HCT116 (cell line): ENCODE results near the gene SLC40A1. TPM values are rescaled to one million over a fixed set of nuclear protein-coding genes. Genes with fewer than 3 reads are reported as not detected.

Source experiments
- ATAC-seq: fragments of 200-7000 bp; cut with Tn5 transposase; 2 replicates; pipeline ENCODE4 v1.9.1; 2020; ENCODE audit warnings: mild to moderate bottlenecking, moderate library complexity
- BruUV-seq: library from RNA; stranded (reverse); fragments of 400-500 nt; replicated peaks from 2 replicates; lab custom pipeline; 2021; lab: Mats Ljungman, UMichigan
- CTCF ChIA-PET: fragments of 300-600 bp; sonication (Branson Sonifier 250); formaldehyde crosslinking; loops from one replicate; lab custom pipeline; 2021; ENCODE audit warnings: antibody characterized with exemption; lab: Charles Lee
- POLR2A ChIA-PET: fragments of 300-600, 350-600 bp; sonication (Branson Sonifier 250); formaldehyde crosslinking; loops from one replicate; lab custom pipeline; 2021; ENCODE audit warnings: antibody characterized with exemption; lab: Charles Lee
- RAD21 ChIA-PET, 2 experiments: fragments of 300-600 bp; sonication (Branson Sonifier 250); formaldehyde crosslinking; loops; one replicate each; lab custom pipeline; 2023; ENCODE audit warnings: low total read pairs in 2 of 2; ENCODE audit not compliant: uncharacterized antibody in 2 of 2, unreplicated experiment in 2 of 2, low non-redundant PET in 1 of 2; lab: Charles Lee
- DNase-seq: peaks from one replicate; pipeline ENCODE4 v3.0.0-alpha.2; 2010; ENCODE audit warnings: low read depth, low spot score
- H2AFZ ChIP-seq: fragments of 200-600 bp; shearing (Covaris generic), sonication (generic); 2 replicates; pipeline ENCODE4 v1.6.1; 2017; ENCODE audit warnings: low read depth, mixed run types, mixed read lengths, antibody characterized with exemption, low read length; ENCODE audit not compliant: poor library complexity, severe bottlenecking
- H3K27ac ChIP-seq: 2 replicates; pipeline ENCODE4 v1.5.1; 2012; ENCODE audit warnings: low read depth, low read length
- H3K27me3 ChIP-seq: fragments of 200-600 bp; sonication (generic); 2 replicates; pipeline ENCODE4 v1.6.1; 2016; ENCODE audit warnings: mixed run types, low read length, mixed read lengths; ENCODE audit not compliant: insufficient read depth
- H3K36me3 ChIP-seq, 2 experiments: fragments of 200-500 bp in 1 of 2; fragments of 200-600 bp in 1 of 2; sonication (Bioruptor generic) in 1 of 2; sonication (generic) in 1 of 2; 2 replicates each; pipeline versions ENCODE4 v1.5.1 to v1.6.1; 2014 to 2016; ENCODE audit warnings: low read length in 2 of 2, inconsistent platforms in 1 of 2, mixed read lengths in 1 of 2, mixed run types in 1 of 2; ENCODE audit not compliant: insufficient read depth in 2 of 2, control insufficient read depth in 1 of 2
- H3K4me1 ChIP-seq, 2 experiments: fragments of 200-600 bp in 1 of 2; sonication (generic) in 1 of 2; 2 replicates each; pipeline versions ENCODE4 v1.5.1 to v1.6.1; 2012 to 2017; ENCODE audit warnings: low read length in 2 of 2, inconsistent platforms in 1 of 2, mild to moderate bottlenecking in 1 of 2, mixed read lengths in 1 of 2, mixed run types in 1 of 2, moderate library complexity in 1 of 2; ENCODE audit not compliant: insufficient read depth in 2 of 2, control insufficient read depth in 1 of 2
- H3K4me2 ChIP-seq: fragments of 200-600 bp; sonication (generic); 2 replicates; pipeline ENCODE4 v1.6.1; 2017; ENCODE audit warnings: mixed run types, low read length, mixed read lengths
- H3K4me3 ChIP-seq, 2 experiments: fragments of 200-600 bp in 1 of 2; sonication (generic) in 1 of 2; replicated peaks in 1 of 2; 2 replicates each; pipeline ENCODE4 v1.5.1; 2011 to 2016; ENCODE audit warnings: low read length in 2 of 2, control low read depth in 1 of 2, low read depth in 1 of 2, mild to moderate bottlenecking in 1 of 2, mixed read lengths in 1 of 2, mixed run types in 1 of 2
- H3K79me2 ChIP-seq: fragments of 200-600 bp; sonication (generic); 2 replicates; pipeline ENCODE4 v1.6.1; 2017; ENCODE audit warnings: mild to moderate bottlenecking, mixed run types, low read length, moderate library complexity, mixed read lengths; ENCODE audit not compliant: insufficient read depth
- H3K9ac ChIP-seq: fragments of 200-600 bp; sonication (generic); 2 replicates; pipeline ENCODE4 v1.6.1; 2016; ENCODE audit warnings: low read length, mixed read lengths
- H3K9me2 ChIP-seq: fragments of 200-600 bp; sonication (generic), shearing (Covaris generic); 2 replicates; pipeline ENCODE4 v1.6.1; 2017; ENCODE audit warnings: mixed run types, mild to moderate bottlenecking, moderate library complexity; ENCODE audit not compliant: insufficient read depth
- H3K9me3 ChIP-seq, 2 experiments: fragments of 200-500 bp in 1 of 2; fragments of 200-600 bp in 1 of 2; sonication (Bioruptor generic) in 1 of 2; sonication (generic) in 1 of 2; 2 replicates each; pipeline ENCODE4 v1.6.1; 2014 to 2017; ENCODE audit warnings: low read length in 2 of 2, mixed read lengths in 2 of 2, inconsistent platforms in 1 of 2, low read depth in 1 of 2, mild to moderate bottlenecking in 1 of 2, mixed run types in 1 of 2, moderate library complexity in 1 of 2; ENCODE audit not compliant: control insufficient read depth in 1 of 2, insufficient read depth in 1 of 2
- H4K20me1 ChIP-seq: fragments of 200-600 bp; sonication (generic), shearing (Covaris generic); 2 replicates; pipeline ENCODE4 v1.6.1; 2017; ENCODE audit warnings: mixed run types, mild to moderate bottlenecking, moderate library complexity; ENCODE audit not compliant: insufficient read depth
- CEBPB ChIP-seq: IDR thresholded peaks from 2 replicates; pipeline ENCODE4 v1.6.1; 2012; ENCODE audit warnings: low read depth
- EGR1 ChIP-seq: IDR thresholded peaks from 2 replicates; pipeline ENCODE4 v1.6.1; 2012; ENCODE audit warnings: low read depth
- ELF1 ChIP-seq: IDR thresholded peaks from 2 replicates; pipeline ENCODE4 v1.6.1; 2012; ENCODE audit warnings: low read depth, borderline replicate concordance
- EZH2 ChIP-seq: fragments of 200-600 bp; sonication (generic); IDR thresholded peaks from 2 replicates; pipeline ENCODE4 v1.6.1; 2017; ENCODE audit warnings: antibody characterized with exemption, mixed run types
- JUND ChIP-seq: IDR thresholded peaks from 2 replicates; pipeline ENCODE4 v1.6.1; 2012
- POLR2A ChIP-seq: IDR thresholded peaks from 2 replicates; pipeline ENCODE4 v1.7.0; 2011; ENCODE audit warnings: borderline replicate concordance; ENCODE audit not compliant: insufficient read depth, insufficient read length; ENCODE audit errors: extremely low read depth
- POLR2AphosphoS5 ChIP-seq: IDR thresholded peaks from 2 replicates; pipeline ENCODE4 v1.6.1; 2011; ENCODE audit warnings: mild to moderate bottlenecking, low read depth, low read length, moderate library complexity
- SIN3A ChIP-seq: IDR thresholded peaks from 2 replicates; pipeline ENCODE4 v1.6.1; 2012; ENCODE audit warnings: low read depth
- SP1 ChIP-seq: IDR thresholded peaks from 2 replicates; pipeline ENCODE4 v1.6.1; 2012; ENCODE audit warnings: low read depth
- TCF7L2 ChIP-seq: IDR thresholded peaks from 2 replicates; pipeline ENCODE4 v1.7.0; 2011; ENCODE audit warnings: borderline replicate concordance, inconsistent platforms; ENCODE audit not compliant: insufficient read depth, insufficient read length; ENCODE audit errors: extremely low read depth
- YY1 ChIP-seq: IDR thresholded peaks from 2 replicates; pipeline ENCODE4 v1.6.1; 2011; ENCODE audit warnings: low read length, low read depth, moderate library complexity, mild to moderate bottlenecking; ENCODE audit not compliant: insufficient replicate concordance; ENCODE audit errors: extremely low read depth
- intact Hi-C: fragments of 100-400 bp; cut with micrococcal nuclease; formaldehyde crosslinking; loops from 2 replicates; pipeline ENCODE4 v1.10.0; 2022
- total RNA-seq: library from RNA; stranded (reverse); gene quantifications from one replicate; pipeline ENCODE4 v1.2.1, GENCODE V29; 2021; ENCODE audit not compliant: unreplicated experiment
- TF ChIP-seq, protein P1 (sequence below): IDR thresholded peaks from 2 replicates; pipeline ENCODE4 v1.6.1; 2011; ENCODE audit warnings: mild to moderate bottlenecking, low read length, moderate library complexity; ENCODE audit not compliant: insufficient replicate concordance; ENCODE audit errors: extremely low read depth
- TF ChIP-seq, protein P2 (sequence below): IDR thresholded peaks from 2 replicates; pipeline ENCODE4 v1.6.1; 2012
- TF ChIP-seq, protein P3 (sequence below): IDR thresholded peaks from 2 replicates; pipeline ENCODE4 v1.6.1; 2012; ENCODE audit warnings: low read depth

The SLC40A1 gene
- total RNA-seq, 1 experiment from 2014 or later: 1.5 TPM

DNA sequence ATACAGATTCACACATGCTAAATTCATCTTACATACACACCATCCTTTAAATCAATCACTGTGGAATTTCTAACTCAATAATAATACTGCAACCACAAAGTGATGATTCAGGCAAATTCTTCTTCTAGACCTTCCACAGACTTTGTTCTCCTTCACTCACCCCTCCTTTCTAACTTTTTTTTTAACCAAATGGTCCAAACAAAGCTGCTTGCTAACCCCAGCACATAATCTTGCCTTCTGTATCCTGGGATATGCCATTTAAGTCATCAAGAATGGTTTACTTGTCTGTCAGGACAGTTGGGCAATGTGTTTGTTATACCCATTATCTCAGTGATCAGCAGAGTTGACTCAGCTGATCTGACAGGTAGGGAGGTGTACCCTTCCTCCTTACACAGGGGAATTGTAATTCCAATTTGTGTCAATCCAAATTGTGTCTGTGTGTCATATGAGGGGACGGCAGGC lies 10.0 kb downstream of the SLC40A1 start:
- RAD21 ChIA-PET: no interaction called here
- Histone ChIP-seq H3K9ac (no peak overlapping the region), H3K27ac (no peak overlapping the region), H3K79me2 (no peaks in the 10 kb centered on the region), H3K27me3 (no peaks in the 10 kb centered on the region), H3K4me3 (no peak overlapping the region), H3K4me2 (no peak overlapping the region), H3K9me3 (no peaks in the 10 kb centered on the region), H3K4me1 (no peaks in the 10 kb centered on the region), H3K9me2 (no peaks in the 10 kb centered on the region), H2AFZ (no peak overlapping the region), H4K20me1 (no peaks in the 10 kb centered on the region), H3K36me3 (no peaks in the 10 kb centered on the region)
- ATAC-seq (no peak), DNase-seq (no peak)
- CTCF ChIA-PET: no interaction called here
- TF ChIP-seq EZH2: no peak
- TF ChIP-seq, protein P1, sequence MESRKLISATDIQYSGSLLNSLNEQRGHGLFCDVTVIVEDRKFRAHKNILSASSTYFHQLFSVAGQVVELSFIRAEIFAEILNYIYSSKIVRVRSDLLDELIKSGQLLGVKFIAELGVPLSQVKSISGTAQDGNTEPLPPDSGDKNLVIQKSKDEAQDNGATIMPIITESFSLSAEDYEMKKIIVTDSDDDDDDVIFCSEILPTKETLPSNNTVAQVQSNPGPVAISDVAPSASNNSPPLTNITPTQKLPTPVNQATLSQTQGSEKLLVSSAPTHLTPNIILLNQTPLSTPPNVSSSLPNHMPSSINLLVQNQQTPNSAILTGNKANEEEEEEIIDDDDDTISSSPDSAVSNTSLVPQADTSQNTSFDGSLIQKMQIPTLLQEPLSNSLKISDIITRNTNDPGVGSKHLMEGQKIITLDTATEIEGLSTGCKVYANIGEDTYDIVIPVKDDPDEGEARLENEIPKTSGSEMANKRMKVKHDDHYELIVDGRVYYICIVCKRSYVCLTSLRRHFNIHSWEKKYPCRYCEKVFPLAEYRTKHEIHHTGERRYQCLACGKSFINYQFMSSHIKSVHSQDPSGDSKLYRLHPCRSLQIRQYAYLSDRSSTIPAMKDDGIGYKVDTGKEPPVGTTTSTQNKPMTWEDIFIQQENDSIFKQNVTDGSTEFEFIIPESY: no peak
- TF ChIP-seq POLR2A: no peak
- TF ChIP-seq TCF7L2: no peak
- TF ChIP-seq EGR1: no peak
- TF ChIP-seq CEBPB: no peak
- TF ChIP-seq, protein P2, sequence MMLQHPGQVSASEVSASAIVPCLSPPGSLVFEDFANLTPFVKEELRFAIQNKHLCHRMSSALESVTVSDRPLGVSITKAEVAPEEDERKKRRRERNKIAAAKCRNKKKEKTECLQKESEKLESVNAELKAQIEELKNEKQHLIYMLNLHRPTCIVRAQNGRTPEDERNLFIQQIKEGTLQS: no peak
- no peak for TF ChIP-seq ELF1
- no peak for TF ChIP-seq JUND
- no peak for TF ChIP-seq POLR2AphosphoS5
- TF ChIP-seq, protein P3, sequence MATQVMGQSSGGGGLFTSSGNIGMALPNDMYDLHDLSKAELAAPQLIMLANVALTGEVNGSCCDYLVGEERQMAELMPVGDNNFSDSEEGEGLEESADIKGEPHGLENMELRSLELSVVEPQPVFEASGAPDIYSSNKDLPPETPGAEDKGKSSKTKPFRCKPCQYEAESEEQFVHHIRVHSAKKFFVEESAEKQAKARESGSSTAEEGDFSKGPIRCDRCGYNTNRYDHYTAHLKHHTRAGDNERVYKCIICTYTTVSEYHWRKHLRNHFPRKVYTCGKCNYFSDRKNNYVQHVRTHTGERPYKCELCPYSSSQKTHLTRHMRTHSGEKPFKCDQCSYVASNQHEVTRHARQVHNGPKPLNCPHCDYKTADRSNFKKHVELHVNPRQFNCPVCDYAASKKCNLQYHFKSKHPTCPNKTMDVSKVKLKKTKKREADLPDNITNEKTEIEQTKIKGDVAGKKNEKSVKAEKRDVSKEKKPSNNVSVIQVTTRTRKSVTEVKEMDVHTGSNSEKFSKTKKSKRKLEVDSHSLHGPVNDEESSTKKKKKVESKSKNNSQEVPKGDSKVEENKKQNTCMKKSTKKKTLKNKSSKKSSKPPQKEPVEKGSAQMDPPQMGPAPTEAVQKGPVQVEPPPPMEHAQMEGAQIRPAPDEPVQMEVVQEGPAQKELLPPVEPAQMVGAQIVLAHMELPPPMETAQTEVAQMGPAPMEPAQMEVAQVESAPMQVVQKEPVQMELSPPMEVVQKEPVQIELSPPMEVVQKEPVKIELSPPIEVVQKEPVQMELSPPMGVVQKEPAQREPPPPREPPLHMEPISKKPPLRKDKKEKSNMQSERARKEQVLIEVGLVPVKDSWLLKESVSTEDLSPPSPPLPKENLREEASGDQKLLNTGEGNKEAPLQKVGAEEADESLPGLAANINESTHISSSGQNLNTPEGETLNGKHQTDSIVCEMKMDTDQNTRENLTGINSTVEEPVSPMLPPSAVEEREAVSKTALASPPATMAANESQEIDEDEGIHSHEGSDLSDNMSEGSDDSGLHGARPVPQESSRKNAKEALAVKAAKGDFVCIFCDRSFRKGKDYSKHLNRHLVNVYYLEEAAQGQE: no peak
- no peak for TF ChIP-seq SP1
- TF ChIP-seq YY1: no peak
- TF ChIP-seq SIN3A: no peak
- intact Hi-C loops: no loop called here
- POLR2A ChIA-PET: no interaction called here
- BruUV-seq: no TSS peak
